GM18870 (cell line): ENCODE measurements around the gene PFDN2.
A peak's percentile ranks its signal among the peaks of the same experiment; 100 is the strongest.
"Not testable (repeated sequence)": the region's sequence is repeated elsewhere in the genome, so short reads cannot be mapped to it uniquely, and the experiment has no call there.

Source experiments
- ATAC-seq: cut with Tn5 transposase; IDR thresholded peaks from one replicate; pipeline ENCODE4 v1.9.1; 2021; ENCODE audit warnings: moderate library complexity; ENCODE audit not compliant: unreplicated experiment

Gene PFDN2

GRCh38 chr1:161139766-161140165 is 21.9 kb upstream of the PFDN2 start:
- no peak for ATAC-seq

- no peak for ATAC-seq
Observed at GRCh38 chr1:161138431-161138830, 20.6 kb upstream of the PFDN2 start.

GRCh38 chr1:161137881-161138280 is 20.0 kb upstream of the PFDN2 start:
- no peak for ATAC-seq

GRCh38 chr1:161133220-161133740 is 15.4 kb upstream of the PFDN2 start:
- no peak for ATAC-seq

GRCh38 chr1:161132410-161133219 is 14.8 kb upstream of the PFDN2 start, which contains the start of gene DEDD:
Gene DEDD, minus strand, starts transcription at chr1:161132667. Its CDS starts 8,205 bp downstream, at chr1:161124462.
- peak; percentile 93 for ATAC-seq

GRCh38 chr1:161131523-161132409 is 13.9 kb upstream of the PFDN2 start:
- no peak for ATAC-seq

- no peak for ATAC-seq
Observed at GRCh38 chr1:161130266-161130665, 12.4 kb upstream of the PFDN2 start.

- no peak for ATAC-seq
Observed at GRCh38 chr1:161128591-161129420, 11.0 kb upstream of the PFDN2 start.

GRCh38 chr1:161127649-161128048 is 9.8 kb upstream of the PFDN2 start:
- no peak for ATAC-seq

- ATAC-seq, result no peak
Observed at GRCh38 chr1:161122967-161123366, 5.1 kb upstream of the PFDN2 start.

GRCh38 chr1:161121834-161122233 is 4.0 kb upstream of the PFDN2 start:
- no peak for ATAC-seq

GRCh38 chr1:161121042-161121650 is 3.3 kb upstream of the PFDN2 start:
- ATAC-seq, result no peak

- no peak for ATAC-seq
Observed at GRCh38 chr1:161119092-161119903, 1.5 kb upstream of the PFDN2 start.

- not testable (repeated sequence) for ATAC-seq
Observed at GRCh38 chr1:161115961-161116360, 1.9 kb downstream of the PFDN2 start.

GRCh38 chr1:161115132-161115711 is 2.6 kb downstream of the PFDN2 start:
- no peak for ATAC-seq

GRCh38 chr1:161114556-161114955 is 3.3 kb downstream of the PFDN2 start:
- ATAC-seq, result no peak

GRCh38 chr1:161113915-161114314 is 3.9 kb downstream of the PFDN2 start:
- no peak for ATAC-seq

- no peak for ATAC-seq
Observed at GRCh38 chr1:161111527-161111926, 6.3 kb downstream of the PFDN2 start.

GRCh38 chr1:161111117-161111516 is 6.7 kb downstream of the PFDN2 start:
- ATAC-seq, result no peak
